SK-N-SH treated with all-trans-retinoic acid at 6 μM for 48 hours (cell line): ENCODE results near the gene SEC22A.

Source experiments
- CSDC2 ChIP-seq: fragments of 250-450 bp; sonication (Bioruptor Pico); IDR thresholded peaks from 2 replicates; pipeline ENCODE4 v1.5.0; 2020; ENCODE audit warnings: mild to moderate bottlenecking, moderate library complexity
- PPARA ChIP-seq: fragments of 250-450 bp; sonication (Bioruptor Pico); IDR thresholded peaks from 2 replicates; pipeline ENCODE4 v1.5.0; 2020; ENCODE audit warnings: mild to moderate bottlenecking, borderline replicate concordance
- TF ChIP-seq, protein P1 (sequence below): fragments of 250-450 bp; sonication (Bioruptor Pico); IDR thresholded peaks from 2 replicates; pipeline ENCODE4 v1.8.0; 2021; ENCODE audit warnings: low read depth, mild to moderate bottlenecking, moderate library complexity, borderline replicate concordance

DNA sequence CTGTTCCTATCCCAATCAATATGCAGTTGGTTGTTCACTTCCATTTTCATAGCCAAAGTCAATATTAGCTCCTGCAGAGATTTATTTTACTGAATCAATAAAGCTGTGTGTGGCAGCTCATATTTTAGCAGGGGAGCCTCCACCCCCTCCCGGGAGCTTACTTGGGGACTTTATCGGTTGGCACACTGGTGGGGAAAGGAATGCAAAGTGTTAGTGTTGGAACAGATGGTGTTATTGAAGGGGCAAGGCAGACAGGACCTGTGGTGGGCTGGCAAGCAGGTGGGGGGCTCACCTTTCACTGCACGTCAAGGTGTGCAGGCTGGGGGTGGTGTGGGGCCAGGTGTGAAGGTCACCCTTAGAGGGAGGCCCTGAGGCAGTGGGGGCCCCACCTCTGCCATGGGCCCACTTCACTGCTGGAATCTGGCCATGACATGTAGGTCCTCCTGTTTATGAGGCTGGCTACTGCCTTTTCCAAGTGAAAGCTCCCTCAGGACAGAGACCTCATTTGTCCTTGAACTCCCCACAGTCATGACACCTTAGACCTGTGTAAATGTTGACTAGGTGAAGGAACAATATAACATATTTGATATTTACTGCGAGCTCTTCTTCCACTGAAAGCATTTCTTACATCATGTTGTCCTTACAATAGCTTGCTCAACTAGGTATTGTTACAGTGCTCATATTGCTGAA, 44.0 kb upstream of the SEC22A start:
- TF ChIP-seq PPARA (no peak), CSDC2 (CRISPR knock-in tag) (no peak)
- TF ChIP-seq, protein P1, sequence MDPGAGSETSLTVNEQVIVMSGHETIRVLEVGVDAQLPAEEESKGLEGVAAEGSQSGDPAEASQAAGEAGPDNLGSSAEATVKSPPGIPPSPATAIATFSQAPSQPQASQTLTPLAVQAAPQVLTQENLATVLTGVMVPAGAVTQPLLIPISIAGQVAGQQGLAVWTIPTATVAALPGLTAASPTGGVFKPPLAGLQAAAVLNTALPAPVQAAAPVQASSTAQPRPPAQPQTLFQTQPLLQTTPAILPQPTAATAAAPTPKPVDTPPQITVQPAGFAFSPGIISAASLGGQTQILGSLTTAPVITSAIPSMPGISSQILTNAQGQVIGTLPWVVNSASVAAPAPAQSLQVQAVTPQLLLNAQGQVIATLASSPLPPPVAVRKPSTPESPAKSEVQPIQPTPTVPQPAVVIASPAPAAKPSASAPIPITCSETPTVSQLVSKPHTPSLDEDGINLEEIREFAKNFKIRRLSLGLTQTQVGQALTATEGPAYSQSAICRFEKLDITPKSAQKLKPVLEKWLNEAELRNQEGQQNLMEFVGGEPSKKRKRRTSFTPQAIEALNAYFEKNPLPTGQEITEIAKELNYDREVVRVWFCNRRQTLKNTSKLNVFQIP (CRISPR knock-in tag): no peak
